Keratinocyte (primary cell): ENCODE measurements around the gene OR8B4. TPM values are rescaled to one million over a fixed set of nuclear protein-coding genes. Genes with fewer than 3 reads are reported as not detected.

Source experiments
- DNase-seq: peaks from one replicate; pipeline ENCODE4 v3.0.0-alpha.2; 2011; ENCODE audit warnings: low read depth, missing footprints, low spot score
- FAIRE-seq: peaks from 2 replicates; lab custom pipeline; 2011; peaks lifted over from hg19 to GRCh38; lab: Jason Lieb, UNC
- H2AFZ ChIP-seq: 2 replicates; pipeline ENCODE4 v1.6.0; 2012; ENCODE audit warnings: low read length, control low read depth, inconsistent platforms; ENCODE audit not compliant: control insufficient read depth
- H3K27ac ChIP-seq: 2 replicates; pipeline ENCODE4 v1.5.1; 2011; ENCODE audit warnings: low read length; ENCODE audit not compliant: control insufficient read depth, insufficient read depth
- H3K27me3 ChIP-seq: 3 replicates; pipeline ENCODE4 v1.6.0; 2011; ENCODE audit warnings: low read length; ENCODE audit not compliant: control insufficient read depth, insufficient read depth; ENCODE audit errors: extremely low read depth
- H3K36me3 ChIP-seq, 2 experiments: 2 replicates in 1 of 2; 3 replicates in 1 of 2; pipeline ENCODE4 v1.5.1; 2011; ENCODE audit warnings: low read length in 2 of 2, mild to moderate bottlenecking in 1 of 2; ENCODE audit not compliant: control insufficient read depth in 2 of 2, insufficient read depth in 2 of 2; ENCODE audit errors: extremely low read depth in 1 of 2
- H3K4me1 ChIP-seq: 3 replicates; pipeline ENCODE4 v1.5.1; 2011; ENCODE audit warnings: low read length; ENCODE audit not compliant: control insufficient read depth, insufficient read depth; ENCODE audit errors: extremely low read depth
- H3K4me2 ChIP-seq: 3 replicates; pipeline ENCODE4 v1.6.0; 2011; ENCODE audit warnings: low read depth, low read length; ENCODE audit not compliant: control insufficient read depth, insufficient read depth; ENCODE audit errors: extremely low read depth
- H3K4me3 ChIP-seq, 3 experiments: fragments of 200-600 bp in 1 of 3; sonication (generic) in 1 of 3; 2 replicates in 2 of 3; 3 replicates in 1 of 3; pipeline ENCODE4 v1.5.1; 2011 to 2016; ENCODE audit warnings: low read length in 3 of 3, mild to moderate bottlenecking in 3 of 3, control low read depth in 2 of 3, inconsistent platforms in 1 of 3, low read depth in 1 of 3, mixed read lengths in 1 of 3, mixed run types in 1 of 3, moderate library complexity in 1 of 3; ENCODE audit not compliant: control insufficient read depth in 2 of 3, insufficient read depth in 2 of 3; ENCODE audit errors: extremely low read depth in 1 of 3
- H3K79me2 ChIP-seq: 2 replicates; pipeline ENCODE4 v1.6.0; 2012; ENCODE audit warnings: low read length; ENCODE audit not compliant: control insufficient read depth, insufficient read depth
- H3K9ac ChIP-seq: 3 replicates; pipeline ENCODE4 v1.6.0; 2011; ENCODE audit warnings: low read length; ENCODE audit not compliant: control insufficient read depth, insufficient read depth; ENCODE audit errors: extremely low read depth
- H3K9me1 ChIP-seq: 3 replicates; pipeline ENCODE4 v1.6.0; 2011; ENCODE audit warnings: low read length; ENCODE audit not compliant: control insufficient read depth, insufficient read depth; ENCODE audit errors: extremely low read depth
- H3K9me3 ChIP-seq: 2 replicates; pipeline ENCODE4 v1.5.1; 2012; ENCODE audit warnings: low read depth, low read length; ENCODE audit not compliant: control insufficient read depth
- H4K20me1 ChIP-seq: 3 replicates; pipeline ENCODE4 v1.6.0; 2011; ENCODE audit warnings: low read length; ENCODE audit not compliant: control insufficient read depth, insufficient read depth; ENCODE audit errors: extremely low read depth
- CTCF ChIP-seq, 3 experiments: IDR thresholded peaks in 1 of 3; conservative IDR thresholded peaks in 1 of 3; optimal IDR thresholded peaks in 1 of 3; 2 replicates in 2 of 3; 3 replicates in 1 of 3; pipeline versions ENCODE3 to v1.5.1; 2011; ENCODE audit warnings: low read length in 3 of 3, mild to moderate bottlenecking in 3 of 3, moderate library complexity in 2 of 3, control low read depth in 1 of 3, inconsistent platforms in 1 of 3; ENCODE audit not compliant: insufficient read depth in 2 of 3; ENCODE audit errors: extremely low read depth in 1 of 3
- EZH2 ChIP-seq: IDR thresholded peaks from one replicate; pipeline ENCODE4 v1.6.1; 2012; ENCODE audit warnings: inconsistent platforms, mild to moderate bottlenecking, low read length, moderate library complexity
- dilution Hi-C: fragments of 300-500 bp; cut with MboI; formaldehyde crosslinking; loops from one replicate; pipeline ENCODE4 v1.7.0; 2020; ENCODE audit warnings: low sequenced_read_pairs; ENCODE audit not compliant: extremely low pct_ligation_motif_present
- polyA plus RNA-seq, 5 experiments: library from polyadenylated mRNA; depleted of rRNA in 3 of 5; stranded (reverse) in 3 of 5; stranded (forward) in 1 of 5; unstranded in 1 of 5; fragments of >200 nt; gene quantifications; 1 replicate in 1 of 5; 2 replicates in 3 of 5; 3 replicates in 1 of 5; pipeline versions ENCODE4 v1.2.1 to v1.2.3, GENCODE V29; 2011 to 2012; ENCODE audit warnings: missing spikeins in 2 of 5, low read depth in 1 of 5, low replicate concordance in 1 of 5

OR8B4 gene
- polyA plus RNA-seq, 1 donor (not counting 4 experiments of a cell fraction or from before 2014, with no cell fraction given) = not detected

- Histone ChIP-seq H2AFZ (no peak overlapping the region), H3K27me3 (no peaks in the 10 kb centered on the region)
- dilution Hi-C loops = no loop called here
Observed at GRCh38 chr11:124434699-124435098, 10.0 kb upstream of the OR8B4 start.

GRCh38 chr11:124429599-124429998, 4.9 kb upstream of the OR8B4 start:
- H3K4me3 ChIP-seq = no peak overlapping the region
- no peaks in the 10 kb centered on the region for H3K9me1 ChIP-seq
- FAIRE-seq (no peak), DNase-seq (no peak)
- H3K9ac ChIP-seq = no peak overlapping the region
- no peaks in the 10 kb centered on the region for H3K9me3 ChIP-seq
- no peak overlapping the region for H3K4me2 ChIP-seq
- no peaks in the 10 kb centered on the region for H3K36me3 ChIP-seq
- no peaks in the 10 kb centered on the region for H3K79me2 ChIP-seq
- dilution Hi-C loops = no loop called here
- H2AFZ ChIP-seq = no peak overlapping the region
- H3K27me3 ChIP-seq = no peaks in the 10 kb centered on the region
- H3K27ac ChIP-seq = no peak overlapping the region
- TF ChIP-seq CTCF (optimal IDR thresholded peaks at IDR 0.05 in 1 of 3, IDR thresholded peaks at IDR 0.05 in 1 of 3, conservative IDR thresholded peaks at IDR 0.05 in 1 of 3; ENCODE audit: extremely low read depth in 1 of 3, insufficient read depth in 2 of 3, low read length in 3 of 3) = no peak
- H4K20me1 ChIP-seq = no peaks in the 10 kb centered on the region
- no peaks in the 10 kb centered on the region for H3K4me1 ChIP-seq

More at GRCh38 chr11:124434699-124435098, 10.0 kb upstream of the OR8B4 start:
- no peaks in the 10 kb centered on the region for H4K20me1 ChIP-seq
- H3K79me2 ChIP-seq = no peaks in the 10 kb centered on the region
- H3K4me2 ChIP-seq = no peak overlapping the region
- H3K27ac ChIP-seq = no peak overlapping the region
- H3K4me1 ChIP-seq = no peaks in the 10 kb centered on the region
- no peaks in the 10 kb centered on the region for H3K36me3 ChIP-seq
- no peak overlapping the region for H3K4me3 ChIP-seq
- no peaks in the 10 kb centered on the region for H3K9me3 ChIP-seq
- H3K9ac ChIP-seq = no peak overlapping the region
- DNase-seq (no peak), FAIRE-seq (no peak)
- no peak for TF ChIP-seq CTCF (optimal IDR thresholded peaks at IDR 0.05 in 1 of 3, IDR thresholded peaks at IDR 0.05 in 1 of 3, conservative IDR thresholded peaks at IDR 0.05 in 1 of 3; ENCODE audit: extremely low read depth in 1 of 3, insufficient read depth in 2 of 3, low read length in 3 of 3)
- no peak for TF ChIP-seq EZH2
- H3K9me1 ChIP-seq = no peaks in the 10 kb centered on the region
